ENCODE measurements around the gene SNX30. TPM values are rescaled to one million over a fixed set of nuclear protein-coding genes. Genes with fewer than 3 reads are reported as not detected.
A peak's percentile ranks its signal among the peaks of the same experiment; 100 is the strongest.

SNX30 gene
- total RNA-seq, 1 experiment from 2014 or later: 6.4 TPM

DNA sequence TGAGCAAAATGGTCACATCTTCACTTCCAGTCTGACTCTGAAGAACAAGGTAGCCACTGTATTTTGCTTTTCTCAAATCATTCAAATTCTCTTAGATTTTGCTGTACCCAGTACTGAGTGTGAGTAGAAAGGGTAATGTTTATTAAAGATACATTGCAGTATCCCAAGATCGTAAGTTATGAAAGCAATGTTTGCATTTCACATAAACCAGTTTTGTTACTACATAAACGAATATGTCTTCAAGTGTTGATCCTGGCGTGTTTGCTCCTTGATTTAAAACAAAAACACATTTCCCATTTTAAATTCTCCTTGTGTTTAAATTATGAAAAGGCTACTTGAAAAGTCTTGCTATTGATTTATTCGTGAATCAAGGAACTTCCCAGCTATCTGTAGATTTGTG is 22.0 kb downstream of the SNX30 start:
- Histone ChIP-seq H2AFZ (ENCODE audit: low read length) (no peak overlapping the region), H3K27ac (ENCODE audit: low read length) (no peak overlapping the region), H3K27me3 (ENCODE audit: low read length) (no peaks in the 10 kb centered on the region), H3K9me2 (replicated peaks; ENCODE audit: low read length) (no peaks in the 10 kb centered on the region), H4K20me1 (ENCODE audit: low read length) (no peaks in the 10 kb centered on the region), H3K4me1 (ENCODE audit: insufficient read depth, low read length) (no peaks in the 10 kb centered on the region), H3K36me3 (ENCODE audit: low read depth, low read length) (no peaks in the 10 kb centered on the region), H3F3A (ENCODE audit: low read length, unreplicated experiment) (no peaks in the 10 kb centered on the region), H3K4me2 (ENCODE audit: low read length) (no peak overlapping the region), H3K4me3 (ENCODE audit: low read length) (no peak overlapping the region), H3K9ac (ENCODE audit: low read length) (no peak overlapping the region), H3K9me3 (ENCODE audit: low read length) (no peaks in the 10 kb centered on the region), H3K79me2 (ENCODE audit: low read length) (no peaks in the 10 kb centered on the region)
- ATAC-seq: no peak
- no peak for TF ChIP-seq EZH2 (IDR thresholded peaks at IDR 0.05; ENCODE audit: low read length, unreplicated experiment)
- no peak for TF ChIP-seq EZH2phosphoT487 (IDR thresholded peaks at IDR 0.05; ENCODE audit: borderline replicate concordance, low read length)
- TF ChIP-seq, protein P1, sequence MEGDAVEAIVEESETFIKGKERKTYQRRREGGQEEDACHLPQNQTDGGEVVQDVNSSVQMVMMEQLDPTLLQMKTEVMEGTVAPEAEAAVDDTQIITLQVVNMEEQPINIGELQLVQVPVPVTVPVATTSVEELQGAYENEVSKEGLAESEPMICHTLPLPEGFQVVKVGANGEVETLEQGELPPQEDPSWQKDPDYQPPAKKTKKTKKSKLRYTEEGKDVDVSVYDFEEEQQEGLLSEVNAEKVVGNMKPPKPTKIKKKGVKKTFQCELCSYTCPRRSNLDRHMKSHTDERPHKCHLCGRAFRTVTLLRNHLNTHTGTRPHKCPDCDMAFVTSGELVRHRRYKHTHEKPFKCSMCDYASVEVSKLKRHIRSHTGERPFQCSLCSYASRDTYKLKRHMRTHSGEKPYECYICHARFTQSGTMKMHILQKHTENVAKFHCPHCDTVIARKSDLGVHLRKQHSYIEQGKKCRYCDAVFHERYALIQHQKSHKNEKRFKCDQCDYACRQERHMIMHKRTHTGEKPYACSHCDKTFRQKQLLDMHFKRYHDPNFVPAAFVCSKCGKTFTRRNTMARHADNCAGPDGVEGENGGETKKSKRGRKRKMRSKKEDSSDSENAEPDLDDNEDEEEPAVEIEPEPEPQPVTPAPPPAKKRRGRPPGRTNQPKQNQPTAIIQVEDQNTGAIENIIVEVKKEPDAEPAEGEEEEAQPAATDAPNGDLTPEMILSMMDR (conservative IDR thresholded peaks at IDR 0.05; ENCODE audit: low read depth, low read length): no peak
- intact Hi-C loops (cut with micrococcal nuclease): no loop called here
- BruUV-seq (replicated peaks): no TSS peak
- CTCF ChIA-PET: no interaction called here
- POLR2A ChIA-PET (ENCODE audit: unreplicated experiment): no interaction called here
- no peak for DNase-seq

DNA sequence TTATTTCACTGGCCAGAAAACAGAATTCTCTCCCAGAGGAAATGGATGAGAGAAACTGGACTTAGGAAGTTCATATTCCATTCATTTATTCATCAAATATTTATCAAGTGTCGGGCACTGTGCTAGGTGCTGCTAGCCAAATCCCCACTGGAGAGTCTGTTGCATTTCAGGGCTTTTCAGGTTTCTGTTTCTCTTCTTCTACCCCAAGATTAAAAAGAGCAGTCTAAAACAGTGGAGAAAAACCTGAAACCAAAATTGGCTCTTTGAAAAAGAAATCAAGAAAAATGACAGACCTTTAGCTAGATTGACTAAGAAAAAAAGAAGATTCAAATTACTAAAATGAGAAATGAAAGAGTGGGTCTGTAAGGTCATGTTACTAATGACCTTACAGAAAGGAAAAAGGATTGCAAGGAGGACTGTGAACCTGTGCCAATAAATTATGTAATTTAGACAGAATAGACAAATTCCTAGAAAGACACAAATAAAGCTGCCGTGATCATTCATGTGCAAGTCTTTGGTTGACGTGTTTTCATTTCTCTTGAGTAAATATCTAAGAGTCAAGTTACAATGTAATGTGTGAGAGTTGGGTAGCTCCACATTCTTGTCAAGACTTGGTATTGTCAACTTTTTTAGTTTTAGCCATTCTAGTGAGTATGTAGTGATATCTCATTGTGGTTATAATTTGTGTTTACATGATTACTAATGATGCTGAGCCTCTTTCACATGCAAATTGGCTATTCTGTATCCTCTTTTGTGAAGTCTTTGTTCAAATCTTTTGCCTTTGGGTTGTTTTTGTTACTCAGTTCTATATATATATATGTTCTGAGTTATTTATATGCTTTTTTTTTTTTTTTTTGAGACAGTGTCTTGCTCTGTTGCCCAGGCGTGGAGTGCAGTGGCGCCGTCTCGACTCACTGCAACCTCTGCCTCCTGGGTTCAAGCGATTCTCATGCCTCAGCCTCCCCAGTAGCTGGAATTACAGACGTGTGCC is 23.7 kb downstream of the SNX30 start:
- H2AFZ ChIP-seq (ENCODE audit: low read length): no peak overlapping the region
- H4K20me1 ChIP-seq (ENCODE audit: low read length): no peaks in the 10 kb centered on the region
- no peak for TF ChIP-seq EZH2 (IDR thresholded peaks at IDR 0.05; ENCODE audit: low read length, unreplicated experiment)
- TF ChIP-seq, protein P1 (conservative IDR thresholded peaks at IDR 0.05; ENCODE audit: low read depth, low read length): no peak
- TF ChIP-seq EZH2phosphoT487 (IDR thresholded peaks at IDR 0.05; ENCODE audit: borderline replicate concordance, low read length): no peak
- POLR2A ChIA-PET (ENCODE audit: unreplicated experiment): no interaction called here
- no peak overlapping the region for H3K4me2 ChIP-seq (ENCODE audit: low read length)
- no TSS peak for BruUV-seq (replicated peaks)
- CTCF ChIA-PET: no interaction called here
- no peaks in the 10 kb centered on the region for H3K36me3 ChIP-seq (ENCODE audit: low read depth, low read length)
- H3K9ac ChIP-seq (ENCODE audit: low read length): no peak overlapping the region
- no peak overlapping the region for H3K4me3 ChIP-seq (ENCODE audit: low read length)
- DNase-seq (no peak), ATAC-seq (no peak)
- H3K27me3 ChIP-seq (ENCODE audit: low read length): no peaks in the 10 kb centered on the region
- H3K27ac ChIP-seq (ENCODE audit: low read length): no peak overlapping the region
- 0 out of 2 replicates have a peak, but pooled peaks cover 3% of the 10 kb centered on the region for H3K4me1 ChIP-seq (ENCODE audit: insufficient read depth, low read length)
- no peaks in the 10 kb centered on the region for H3F3A ChIP-seq (ENCODE audit: low read length, unreplicated experiment)
- intact Hi-C loops (cut with micrococcal nuclease): no loop called here
- H3K9me2 ChIP-seq (replicated peaks; ENCODE audit: low read length): no peaks in the 10 kb centered on the region
- no peaks in the 10 kb centered on the region for H3K9me3 ChIP-seq (ENCODE audit: low read length)
- no peaks in the 10 kb centered on the region for H3K79me2 ChIP-seq (ENCODE audit: low read length)

DNA sequence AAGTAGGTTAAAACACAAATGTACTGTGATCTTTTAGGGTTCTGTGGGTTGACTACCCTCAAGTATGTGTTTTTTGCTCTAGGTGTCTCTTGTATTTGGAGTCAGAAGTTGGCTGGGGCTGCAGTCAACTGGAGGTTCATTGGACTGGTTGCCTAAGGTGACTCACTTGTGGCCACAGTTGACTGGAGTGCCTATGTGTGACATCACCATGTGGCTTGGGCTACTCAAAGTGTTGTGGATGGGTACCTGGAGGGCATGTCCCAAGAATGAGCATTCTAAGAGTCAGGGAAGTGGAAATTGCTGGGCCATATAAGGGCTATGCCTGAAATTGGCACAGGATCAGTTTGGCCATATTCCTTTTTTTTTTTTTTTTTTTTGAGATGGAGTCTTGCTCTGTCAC is 27.4 kb downstream of the SNX30 start:
- no TSS peak for BruUV-seq (replicated peaks)
- H3K4me2 ChIP-seq (ENCODE audit: low read length): no peak overlapping the region
- H4K20me1 ChIP-seq (ENCODE audit: low read length): no peaks in the 10 kb centered on the region
- no peak overlapping the region for H3K9ac ChIP-seq (ENCODE audit: low read length)
- H3K9me3 ChIP-seq (ENCODE audit: low read length): no peaks in the 10 kb centered on the region
- no peaks in the 10 kb centered on the region for H3F3A ChIP-seq (ENCODE audit: low read length, unreplicated experiment)
- H2AFZ ChIP-seq (ENCODE audit: low read length): no peak overlapping the region
- 0 out of 2 replicates have a peak, but pooled peaks cover 3% of the 10 kb centered on the region for H3K4me1 ChIP-seq (ENCODE audit: insufficient read depth, low read length)
- no peak overlapping the region for H3K27ac ChIP-seq (ENCODE audit: low read length)
- no peak overlapping the region for H3K4me3 ChIP-seq (ENCODE audit: low read length)
- POLR2A ChIA-PET (ENCODE audit: unreplicated experiment): no interaction called here
- ATAC-seq: no peak
- DNase-seq: peak; percentile 48
- H3K27me3 ChIP-seq (ENCODE audit: low read length): no peaks in the 10 kb centered on the region
- TF ChIP-seq, protein P1 (conservative IDR thresholded peaks at IDR 0.05; ENCODE audit: low read depth, low read length): no peak
- TF ChIP-seq EZH2phosphoT487 (IDR thresholded peaks at IDR 0.05; ENCODE audit: borderline replicate concordance, low read length): no peak
- no peak for TF ChIP-seq EZH2 (IDR thresholded peaks at IDR 0.05; ENCODE audit: low read length, unreplicated experiment)
- intact Hi-C loops (cut with micrococcal nuclease): no loop called here
- CTCF ChIA-PET: no interaction called here
- no peaks in the 10 kb centered on the region for H3K79me2 ChIP-seq (ENCODE audit: low read length)
- H3K9me2 ChIP-seq (replicated peaks; ENCODE audit: low read length): no peaks in the 10 kb centered on the region
- H3K36me3 ChIP-seq (ENCODE audit: low read depth, low read length): no peaks in the 10 kb centered on the region
